ENCODE measurements around the gene HHEX.
"Not testable (repeated sequence)": the region's sequence is repeated elsewhere in the genome, so short reads cannot be mapped to it uniquely, and the experiment has no call there.

Gene HHEX

GRCh38 chr10:92689663-92690210 lies at the start of gene HHEX:
HHEX (plus strand) TSS chr10:92689955; CDS start chr10:92689987, 32 bp downstream.
- DNase-seq: no peak

DNA sequence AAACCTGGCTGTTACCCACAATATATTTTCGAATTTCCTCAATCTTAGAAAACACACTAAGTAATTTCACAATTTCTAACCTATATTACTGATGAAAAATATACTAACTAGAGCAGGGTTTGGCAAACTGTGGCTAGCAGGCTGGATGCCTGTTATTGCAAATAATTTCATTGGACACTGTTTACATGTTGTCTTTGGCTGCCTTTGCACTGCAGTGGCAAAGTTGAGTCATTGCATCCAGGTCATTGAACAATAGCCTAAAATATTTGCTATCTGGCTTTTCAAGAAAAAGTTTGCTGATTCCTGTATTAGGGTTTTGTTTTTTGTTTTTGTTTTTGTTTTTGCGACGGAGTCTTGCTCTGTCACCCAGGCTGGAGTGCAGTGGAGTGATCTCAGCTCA lies 49.6 kb upstream of the HHEX start:
- DNase-seq: no peak

DNA sequence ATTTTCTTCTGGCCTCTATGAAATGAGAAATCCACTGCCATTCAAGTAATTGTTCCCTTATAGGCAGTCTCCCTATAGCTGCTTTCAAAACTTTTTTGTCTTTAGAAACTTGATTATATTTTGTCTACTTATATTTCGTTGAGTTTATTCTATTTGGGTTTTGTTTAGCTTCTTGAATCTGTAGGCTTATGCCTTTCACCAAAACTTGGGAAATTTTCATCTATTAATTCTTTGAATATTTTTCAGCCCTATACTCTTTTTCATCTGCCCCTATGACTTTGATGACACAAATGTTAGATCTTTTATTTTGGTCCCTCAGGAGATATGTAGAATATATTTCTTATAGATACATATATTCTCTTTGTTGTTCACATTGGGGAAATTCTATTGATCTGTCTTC lies 48.3 kb upstream of the HHEX start:
- DNase-seq: no peak

- DNase-seq: no peak
Measured at GRCh38 chr10:92644921-92645320, 44.8 kb upstream of the HHEX start.

- DNase-seq: not testable (repeated sequence)
Measured at GRCh38 chr10:92650864-92651263, 38.9 kb upstream of the HHEX start.

DNA sequence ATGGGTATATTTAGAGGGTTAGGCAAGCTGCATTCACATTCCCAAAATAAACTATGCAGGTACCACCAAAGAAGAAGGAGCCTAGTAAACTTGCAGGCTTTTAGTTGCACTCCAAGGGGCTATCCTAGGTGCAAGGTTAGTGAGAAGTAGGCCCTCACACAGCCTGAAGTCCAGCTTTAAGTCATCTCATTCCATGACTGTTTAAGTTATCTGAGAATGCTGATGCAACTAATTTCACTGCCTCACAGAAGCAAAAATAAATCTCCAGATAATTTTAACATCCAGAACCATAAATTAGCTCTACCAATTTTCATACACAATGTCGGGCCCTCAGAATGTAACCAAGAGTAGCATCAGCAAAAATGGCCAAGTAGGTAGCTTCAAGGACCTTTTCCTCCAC lies 34.3 kb upstream of the HHEX start:
- no peak for DNase-seq

GRCh38 chr10:92656266-92656961 lies 33.3 kb upstream of the HHEX start:
- no peak for DNase-seq

- no peak for DNase-seq
Measured at GRCh38 chr10:92657024-92657423, 32.7 kb upstream of the HHEX start.

DNA sequence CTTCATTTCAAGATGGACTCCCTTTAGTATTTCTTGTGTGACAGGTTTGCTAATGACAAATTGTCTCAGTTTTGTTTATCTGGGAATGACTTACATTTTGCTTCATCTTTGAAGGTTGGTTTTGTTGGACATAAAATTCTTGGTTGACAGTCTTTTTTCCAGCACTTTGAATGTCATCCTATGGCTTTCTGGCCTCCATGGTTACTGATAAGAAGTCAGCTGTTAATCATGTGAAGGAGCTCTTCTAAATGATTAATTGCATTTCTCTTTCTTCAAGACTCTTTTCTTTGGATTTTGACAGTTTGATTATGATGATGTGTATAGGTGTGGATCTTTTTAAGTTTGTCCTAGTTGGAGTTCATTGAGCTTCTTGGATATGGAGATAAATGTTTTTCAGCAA lies 26.9 kb upstream of the HHEX start:
- DNase-seq: no peak

- DNase-seq: no peak
Measured at GRCh38 chr10:92664322-92664721, 25.4 kb upstream of the HHEX start.

DNA sequence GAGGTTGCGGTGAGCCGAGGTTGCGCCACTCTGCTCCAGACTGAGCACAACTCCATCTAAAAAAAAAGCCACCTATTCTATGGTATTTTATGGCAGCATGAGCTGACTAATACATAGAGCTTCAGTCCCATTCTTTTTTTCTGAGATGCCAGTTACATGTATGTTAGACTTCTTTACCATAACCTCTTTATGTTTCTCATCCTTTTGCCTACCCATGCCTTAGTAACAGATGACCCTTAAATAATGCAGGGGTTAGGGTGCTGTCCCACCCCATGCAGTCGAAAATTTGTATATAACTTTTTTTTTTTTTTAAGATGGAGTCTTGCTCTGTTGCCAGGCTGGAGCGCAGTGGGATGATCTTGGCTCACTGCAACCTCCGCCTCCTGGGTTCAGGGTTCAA lies 22.7 kb upstream of the HHEX start:
- DNase-seq: no peak

- no peak for DNase-seq
Measured at GRCh38 chr10:92677708-92678107, 12.0 kb upstream of the HHEX start.

GRCh38 chr10:92678206-92678605 lies 11.5 kb upstream of the HHEX start:
- no peak for DNase-seq

- DNase-seq: no peak
Measured at GRCh38 chr10:92681306-92681834, 8.4 kb upstream of the HHEX start.

DNA sequence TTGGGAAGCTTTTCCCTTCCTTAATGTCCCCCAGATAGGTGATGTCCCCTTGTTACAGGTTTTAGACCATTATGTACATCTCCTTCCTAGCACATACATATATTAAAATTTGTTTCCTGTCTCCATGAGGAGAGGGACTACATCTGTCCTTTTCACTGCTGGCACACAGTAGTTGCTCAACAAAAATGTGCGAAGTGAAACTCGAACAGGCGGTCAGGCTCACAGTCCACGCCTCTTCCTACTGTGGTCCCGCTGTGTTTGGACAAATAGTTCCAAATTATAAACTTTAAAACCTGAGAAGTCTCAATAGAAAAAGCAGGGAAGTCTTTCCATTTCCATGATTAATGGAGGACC lies 1.2 kb upstream of the HHEX start:
- no peak for DNase-seq

DNA sequence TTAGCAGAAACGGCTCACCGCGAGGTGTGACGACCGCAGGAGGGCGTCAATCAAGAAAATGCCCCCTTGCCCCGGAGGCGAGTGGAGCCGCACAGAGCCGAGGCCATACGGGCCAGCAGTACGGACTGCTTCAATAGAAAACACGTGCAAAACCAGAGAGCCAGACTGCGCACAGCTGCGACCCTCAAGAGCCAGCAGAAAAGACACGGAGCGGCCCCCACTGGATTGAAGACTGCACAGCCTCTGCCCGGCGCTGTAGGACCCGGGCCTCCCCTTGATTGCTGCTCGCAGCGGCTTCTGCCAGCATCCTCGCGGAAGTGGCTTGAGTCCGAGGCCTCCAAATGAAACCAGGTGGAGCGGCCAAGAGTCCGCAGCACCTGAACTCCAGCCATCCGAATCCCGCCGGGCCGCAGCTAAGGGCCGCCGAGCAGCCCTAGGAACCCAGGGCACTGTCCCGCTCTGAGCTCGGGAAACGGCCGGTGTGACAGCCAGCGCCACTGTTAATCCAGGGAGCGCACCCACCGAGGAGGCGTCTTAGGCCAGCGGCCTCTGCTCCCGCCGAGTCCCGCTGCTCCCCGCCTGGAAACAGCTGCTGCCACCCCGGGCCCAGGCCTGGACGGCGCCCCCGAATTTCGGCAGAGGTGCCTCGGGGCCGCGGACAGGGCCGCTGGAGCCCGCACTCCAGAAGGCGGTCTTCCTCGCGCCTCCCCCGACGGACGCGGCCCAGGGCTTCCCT lies 660 bp upstream of the HHEX start:
- no peak for DNase-seq

GRCh38 chr10:92690211-92690914 lies 608 bp downstream of the HHEX start:
- DNase-seq: peak; percentile 50

DNA sequence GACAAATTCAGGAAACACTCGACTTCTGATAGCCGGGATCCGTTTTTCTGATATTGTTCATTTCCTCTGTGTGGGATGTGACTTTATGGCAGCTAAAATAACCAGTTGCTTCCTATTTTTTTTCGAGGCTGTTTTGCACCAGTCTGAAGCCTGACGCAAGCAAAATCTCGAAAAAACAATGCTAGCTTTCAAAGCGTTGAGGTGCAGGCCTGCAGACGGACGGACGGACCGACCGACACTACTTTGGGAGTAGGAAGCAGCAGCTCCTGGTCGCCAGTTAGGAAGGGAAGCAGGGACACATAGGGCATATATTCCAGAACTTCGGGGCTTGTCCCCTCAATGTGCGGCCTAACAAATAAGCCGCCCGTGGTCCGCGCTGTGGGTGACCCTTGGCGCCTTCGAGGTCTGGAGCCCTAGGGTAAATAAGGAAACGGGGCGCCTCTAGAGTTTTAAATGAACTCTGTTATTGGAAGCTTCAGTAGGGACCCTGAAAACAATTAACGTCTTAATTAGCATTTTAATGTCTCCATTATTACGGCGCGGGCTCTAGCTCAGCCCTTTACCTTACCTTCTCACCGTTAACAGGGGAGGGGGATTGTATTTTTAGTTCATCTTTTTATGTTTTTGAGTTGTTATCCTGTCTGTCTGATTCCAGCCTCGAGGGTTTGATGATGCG lies 1.3 kb downstream of the HHEX start:
- DNase-seq: no peak

- DNase-seq: no peak
Measured at GRCh38 chr10:92691591-92692079, 1.9 kb downstream of the HHEX start.

- no peak for DNase-seq
Measured at GRCh38 chr10:92692080-92692671, 2.4 kb downstream of the HHEX start.

GRCh38 chr10:92692697-92693533 lies 3.2 kb downstream of the HHEX start:
- no peak for DNase-seq
